NCI-H526 (cell line): Measurements from ENCODE around the gene UBA1.
"Not testable (repeated sequence)": the region's sequence is repeated elsewhere in the genome, so short reads cannot be mapped to it uniquely, and the experiment has no call there.

ENCODE experiments used
- DNase-seq, 2 experiments: peaks; one replicate each; lab custom pipeline; 2025; lab: John Stamatoyannopoulos, UW

Gene UBA1

DNA sequence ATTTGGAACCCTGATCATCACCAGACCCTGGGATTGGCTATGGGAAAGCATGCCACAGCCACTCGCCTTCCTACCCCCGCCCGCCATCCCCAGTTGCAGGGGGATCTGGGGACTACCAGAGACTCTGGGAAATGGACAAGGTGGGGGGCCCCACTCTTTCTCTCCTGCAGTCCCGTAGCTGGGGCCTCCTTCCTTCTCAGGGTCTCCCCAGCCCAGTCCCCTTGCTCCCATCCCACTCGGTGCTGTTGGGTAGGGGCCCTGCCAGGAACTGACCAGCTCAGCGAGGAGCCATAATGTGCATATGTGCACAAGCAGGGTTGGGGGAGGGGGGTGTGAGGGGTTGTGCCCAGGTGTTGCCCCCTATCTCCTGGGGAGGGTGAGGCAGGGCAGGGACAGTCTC, 35.8 kb downstream of the UBA1 start:
- no peak for DNase-seq

GRCh38 chrX:47230136-47230868, 36.7 kb downstream of the UBA1 start:
- no peak for DNase-seq

DNA sequence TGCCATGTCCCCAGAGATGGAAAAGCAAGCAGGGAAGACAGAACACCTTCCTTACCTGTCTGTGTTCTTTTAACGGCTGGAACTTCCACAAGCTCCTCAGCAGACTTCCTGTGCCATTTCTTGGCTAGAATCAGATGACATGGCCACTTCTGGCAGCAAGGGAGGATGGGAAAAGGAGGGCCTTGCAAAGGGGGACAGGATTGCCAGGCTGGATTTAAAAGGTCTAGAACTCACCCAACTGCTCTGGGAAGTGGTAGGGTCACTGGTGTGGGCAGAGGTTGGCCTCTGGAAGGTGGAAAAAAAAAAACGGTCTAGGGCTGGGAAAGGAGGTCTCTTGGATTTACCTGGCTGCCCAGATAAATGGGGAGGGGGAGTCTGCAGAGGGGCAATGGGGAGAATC, 37.5 kb downstream of the UBA1 start:
- DNase-seq: no peak

- no peak for DNase-seq
Observed at GRCh38 chrX:47232197-47232802, 38.7 kb downstream of the UBA1 start.

GRCh38 chrX:47232803-47233332, 39.2 kb downstream of the UBA1 start, which contains the start of gene USP11:
Gene USP11, plus strand, starts transcription at chrX:47233009. Its CDS starts 35 bp downstream, at chrX:47233044.
- DNase-seq: peak; percentile 30 to 76

DNA sequence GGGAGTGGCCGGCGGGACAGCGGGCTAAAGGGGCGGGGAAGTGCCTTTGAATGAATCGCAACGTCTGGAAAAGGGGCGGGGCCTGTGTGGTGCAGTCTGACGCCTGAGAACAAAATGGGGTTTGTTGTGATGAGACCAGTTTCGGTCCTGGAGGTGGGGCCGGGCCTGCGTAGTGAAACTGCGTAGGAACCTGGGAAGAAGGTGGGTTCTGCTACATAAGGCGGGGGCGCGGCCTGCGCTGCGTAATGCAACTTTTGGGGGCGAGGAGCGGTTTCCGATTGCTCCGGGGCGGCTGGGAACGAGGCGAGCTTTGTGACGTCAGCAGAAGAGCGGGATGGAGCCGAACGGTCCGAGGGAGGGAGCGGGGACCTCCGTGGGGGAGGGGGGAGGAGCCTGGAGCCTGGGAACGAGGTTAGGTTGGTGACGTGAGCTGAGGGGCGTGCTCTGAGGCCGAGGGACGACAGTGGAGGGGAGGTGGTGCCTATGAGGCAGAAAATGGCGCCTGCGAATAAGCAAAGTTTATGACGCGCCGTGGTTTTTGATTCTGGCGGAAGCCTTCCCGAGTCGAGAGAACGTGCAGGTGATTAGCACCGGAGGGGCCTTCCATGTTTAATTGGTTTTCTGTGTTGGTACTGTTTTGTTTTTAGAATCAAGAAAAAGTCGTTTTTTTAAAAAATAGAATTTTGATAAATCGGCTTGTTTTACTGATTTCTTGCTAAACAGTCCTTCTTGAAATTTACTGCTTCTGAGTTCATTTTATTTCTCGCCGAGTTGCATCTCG, 39.9 kb downstream of the UBA1 start:
- DNase-seq: peak; percentile 91 to 98

DNA sequence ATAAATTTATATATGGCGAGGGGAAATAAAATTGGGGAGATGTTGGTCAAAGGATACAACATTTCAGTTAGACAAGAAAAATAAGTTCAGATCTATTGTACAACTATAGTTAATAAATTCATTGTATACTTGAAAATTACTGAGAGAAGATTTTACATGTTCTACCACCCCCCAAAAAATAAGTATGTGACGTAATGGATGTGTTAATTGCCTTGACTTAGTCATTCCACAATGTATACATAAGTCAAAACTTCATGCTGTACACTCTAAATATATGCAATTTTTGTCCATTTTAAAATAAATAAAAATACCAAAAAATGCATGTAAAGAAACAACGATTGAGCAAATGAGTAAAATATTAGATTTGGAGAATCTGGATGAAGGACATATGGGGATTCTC, 41.0 kb downstream of the UBA1 start:
- no peak for DNase-seq

DNA sequence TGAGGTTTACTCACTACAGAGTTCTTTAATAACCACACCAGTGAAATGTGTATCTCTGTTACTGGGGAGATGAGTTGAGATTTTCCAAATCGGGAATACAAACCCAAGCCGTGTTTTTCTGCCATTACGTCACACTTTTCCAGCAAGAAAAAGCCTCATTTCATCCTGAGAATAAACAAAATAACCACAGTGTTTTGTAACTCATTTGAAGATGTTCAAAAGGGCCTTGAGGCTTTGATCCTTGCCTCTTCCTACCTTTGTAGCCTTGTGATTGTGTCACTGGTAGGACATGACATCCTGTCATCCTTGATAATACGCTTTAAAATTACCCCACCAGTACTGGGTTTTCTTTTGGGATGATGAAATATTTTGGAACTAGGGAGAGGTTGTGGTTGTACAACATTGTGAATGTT, 42.1 kb downstream of the UBA1 start:
- DNase-seq: no peak

GRCh38 chrX:47239199-47239598, 45.6 kb downstream of the UBA1 start:
- DNase-seq: no peak

GRCh38 chrX:47239898-47240545, 46.4 kb downstream of the UBA1 start:
- DNase-seq: no peak

DNA sequence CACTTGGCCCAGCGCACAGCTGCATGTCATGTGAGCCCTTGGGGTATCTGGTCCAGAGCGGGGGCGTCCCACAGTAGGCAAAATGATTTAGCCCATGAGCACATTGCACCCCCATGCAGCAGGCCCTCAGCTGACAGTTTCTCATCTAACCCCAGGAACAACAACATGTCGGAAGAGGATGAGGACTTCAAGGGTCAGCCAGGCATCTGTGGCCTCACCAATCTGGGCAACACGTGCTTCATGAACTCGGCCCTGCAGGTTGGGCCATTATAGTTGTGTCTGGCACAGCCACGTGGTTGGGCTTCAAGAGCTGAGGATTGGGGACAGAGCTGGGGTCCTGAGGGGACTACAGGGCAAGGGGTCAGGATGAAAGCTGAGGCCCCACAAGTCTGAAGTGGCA, 47.0 kb downstream of the UBA1 start:
- DNase-seq: no peak

GRCh38 chrX:47241201-47242011, 47.8 kb downstream of the UBA1 start:
- DNase-seq: no peak

DNA sequence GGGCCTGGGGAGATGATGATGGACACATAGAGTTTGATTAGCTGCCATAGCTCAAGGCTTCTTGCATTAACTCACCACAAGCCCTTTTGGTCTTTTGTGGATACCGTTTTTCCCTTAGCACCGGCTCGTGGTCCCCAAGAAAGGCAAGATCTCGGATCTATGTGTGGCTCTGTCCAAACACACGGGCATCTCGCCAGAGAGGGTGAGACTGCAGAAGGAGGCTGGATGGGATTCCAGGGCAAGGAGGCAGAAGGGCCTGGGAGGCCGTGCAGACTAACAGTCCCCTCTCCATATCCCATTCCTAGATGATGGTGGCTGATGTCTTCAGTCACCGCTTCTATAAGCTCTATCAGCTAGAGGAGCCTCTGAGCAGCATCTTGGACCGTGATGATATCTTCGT, 48.7 kb downstream of the UBA1 start:
- DNase-seq: no peak

GRCh38 chrX:47243351-47243750, 49.7 kb downstream of the UBA1 start:
- DNase-seq: no peak

DNA sequence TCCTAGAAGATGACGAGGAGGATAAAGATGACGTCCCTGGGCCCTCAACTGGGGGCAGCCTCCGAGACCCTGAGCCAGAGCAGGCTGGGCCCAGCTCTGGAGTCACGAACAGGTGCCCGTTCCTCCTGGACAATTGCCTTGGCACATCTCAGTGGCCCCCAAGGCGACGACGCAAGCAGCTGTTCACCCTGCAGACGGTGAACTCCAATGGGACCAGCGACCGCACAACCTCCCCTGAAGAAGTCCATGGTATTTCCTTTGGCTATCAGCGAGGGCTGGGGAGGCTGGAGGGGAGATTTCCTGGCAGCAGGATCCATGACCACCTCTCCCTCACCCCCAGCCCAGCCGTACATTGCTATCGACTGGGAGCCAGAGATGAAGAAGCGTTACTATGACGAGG, 51.0 kb downstream of the UBA1 start:
- no peak for DNase-seq

GRCh38 chrX:47245156-47245555, 51.5 kb downstream of the UBA1 start:
- no peak for DNase-seq

DNA sequence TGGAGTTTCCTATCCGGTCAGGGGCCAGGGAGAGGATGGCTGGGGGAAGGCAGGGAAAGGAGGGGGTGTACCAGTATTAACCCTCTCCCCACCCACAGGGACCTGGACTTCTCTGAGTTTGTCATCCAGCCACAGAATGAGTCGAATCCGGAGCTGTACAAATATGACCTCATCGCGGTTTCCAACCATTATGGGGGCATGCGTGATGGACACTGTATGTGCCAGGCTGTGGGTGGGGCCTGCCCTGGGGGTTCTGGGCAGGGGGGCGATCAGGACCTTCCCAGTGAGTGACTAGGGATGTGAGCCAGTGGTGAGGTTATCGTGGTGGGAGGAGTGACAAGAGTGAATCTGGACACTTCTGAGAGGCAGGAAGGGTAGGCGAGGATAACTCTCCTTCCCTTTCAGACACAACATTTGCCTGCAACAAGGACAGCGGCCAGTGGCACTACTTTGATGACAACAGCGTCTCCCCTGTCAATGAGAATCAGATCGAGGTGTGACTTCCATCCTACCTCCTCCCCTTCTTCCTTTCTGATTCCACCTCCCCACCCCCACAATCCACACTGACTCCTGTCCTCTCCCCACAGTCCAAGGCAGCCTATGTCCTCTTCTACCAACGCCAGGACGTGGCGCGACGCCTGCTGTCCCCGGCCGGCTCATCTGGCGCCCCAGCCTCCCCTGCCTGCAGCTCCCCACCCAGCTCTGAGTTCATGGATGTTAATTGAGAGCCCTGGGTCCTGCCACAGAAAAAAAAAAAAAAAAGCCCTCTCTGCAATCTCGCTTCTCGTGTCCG, 53.8 kb downstream of the UBA1 start:
- no peak for DNase-seq

GRCh38 chrX:47247999-47248320, 54.3 kb downstream of the UBA1 start:
- DNase-seq: no peak

DNA sequence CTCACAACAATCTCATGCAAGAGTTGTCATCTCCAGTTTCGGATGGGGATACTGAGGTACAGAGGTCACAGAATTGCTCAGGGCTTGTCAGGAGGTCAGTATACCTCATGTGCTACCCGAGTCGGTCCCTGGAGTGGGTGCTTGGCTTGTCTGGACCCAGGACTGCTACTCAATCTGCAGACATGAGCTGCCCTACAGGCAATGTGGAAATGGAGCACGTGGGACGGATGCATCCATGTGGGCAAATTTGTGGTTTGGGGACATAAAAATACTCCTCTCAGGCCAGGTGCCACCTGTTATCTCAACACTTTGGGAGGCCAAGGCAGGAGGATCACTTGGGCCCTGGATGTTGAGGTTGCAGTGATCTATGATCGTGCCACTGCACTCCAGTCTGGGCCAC, 54.9 kb downstream of the UBA1 start:
- no peak for DNase-seq

DNA sequence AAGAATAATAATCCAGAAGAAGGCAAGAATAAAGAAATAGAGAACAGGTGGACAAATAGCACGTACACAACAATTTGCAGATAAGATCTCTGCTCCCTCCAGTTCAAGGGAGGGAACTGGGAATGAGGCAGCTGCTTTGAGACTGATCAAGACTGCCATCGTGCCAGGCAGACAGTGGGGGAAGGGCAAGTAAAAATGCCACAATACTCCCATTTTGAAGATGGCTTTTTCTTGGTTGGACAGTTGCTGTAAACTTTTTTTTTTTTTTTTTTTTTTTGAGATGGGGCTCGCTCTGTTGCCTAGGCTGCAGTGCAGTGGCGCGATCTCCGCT, 56.4 kb downstream of the UBA1 start:
- no peak for DNase-seq

GRCh38 chrX:47257620-47258019, 64.0 kb downstream of the UBA1 start:
- DNase-seq: not testable (repeated sequence)
